Body of pancreas (tissue), 4 donors: ENCODE results near the gene TH. TPM values are rescaled to one million over a fixed set of nuclear protein-coding genes. Genes with fewer than 3 reads are reported as not detected.

Source experiments
- ATAC-seq: fragments of 150-250 bp; one replicate; pipeline ENCODE4 v1.9.1; 2016
- DNase-seq, 4 donors: peaks; one replicate each; pipeline ENCODE4 v3.0.0-alpha.2; 2019
- H3K27ac ChIP-seq, 4 donors: fragments of 200-600 bp; sonication (generic); 1 replicate in 3 of 4; 2 replicates in 1 of 4; pipeline versions ENCODE4 v1.5.1 to v1.6.1; 2016 to 2019; ENCODE audit warnings: mild to moderate bottlenecking in 1 of 4, mixed read lengths in 1 of 4, moderate library complexity in 1 of 4
- H3K27me3 ChIP-seq, 2 donors: fragments of 200-600 bp; sonication (generic); one replicate each; pipeline ENCODE4 v1.6.0; 2016; ENCODE audit warnings: mild to moderate bottlenecking in 1 of 2
- H3K36me3 ChIP-seq, 2 donors: fragments of 200-600 bp; sonication (generic); replicated peaks in 1 of 2; 2 replicates each; pipeline ENCODE4 v1.5.1; 2016; ENCODE audit warnings: low read depth in 2 of 2; ENCODE audit not compliant: insufficient read depth in 1 of 2
- H3K4me1 ChIP-seq: fragments of 200-600 bp; sonication (generic); one replicate; pipeline ENCODE4 v1.6.0; 2016
- H3K4me3 ChIP-seq, 2 donors: fragments of 200-600 bp; sonication (generic); 1 replicate in 1 of 2; 2 replicates in 1 of 2; pipeline ENCODE4 v1.5.1; 2016 to 2019
- H3K9me3 ChIP-seq, 3 donors: fragments of 200-600 bp; sonication (generic); 1 replicate in 2 of 3; 2 replicates in 1 of 3; pipeline ENCODE4 v1.5.1; 2016
- POLR2A ChIP-seq, 3 donors: fragments of 450-650 bp; IDR thresholded peaks; one replicate each; pipeline ENCODE4 v1.6.1; 2016; ENCODE audit warnings: antibody characterized with exemption in 3 of 3, mild to moderate bottlenecking in 2 of 3
- WGBS, 2 donors: methylation state at CpG; one replicate each; pipeline ENCODE4 v1.1.5; 2017; 5-methylcytosine and 5-hydroxymethylcytosine counted together
- intact Hi-C: fragments of 100-400 bp; cut with DNase I; formaldehyde crosslinking; loops from one replicate; pipeline ENCODE4 v1.15.1; 2023
- total RNA-seq, 2 donors: library from RNA; depleted of rRNA; stranded (reverse); fragments of >200 nt; gene quantifications; one replicate each; pipeline ENCODE4 v1.1.0, GENCODE V29; 2016
- TF ChIP-seq, protein P1 (sequence below), 7 experiments: fragments of 450-650 bp in 4 of 7; fragments of 200-600 bp in 3 of 7; sonication (generic) in 3 of 7; IDR thresholded peaks; one replicate each; pipeline ENCODE4 v1.5.1; 2016 to 2019; ENCODE audit warnings: antibody characterized with exemption in 7 of 7

The TH gene
- total RNA-seq, 2 donors from 2014 or later, result 0.66 TPM; not detected in 1

DNA sequence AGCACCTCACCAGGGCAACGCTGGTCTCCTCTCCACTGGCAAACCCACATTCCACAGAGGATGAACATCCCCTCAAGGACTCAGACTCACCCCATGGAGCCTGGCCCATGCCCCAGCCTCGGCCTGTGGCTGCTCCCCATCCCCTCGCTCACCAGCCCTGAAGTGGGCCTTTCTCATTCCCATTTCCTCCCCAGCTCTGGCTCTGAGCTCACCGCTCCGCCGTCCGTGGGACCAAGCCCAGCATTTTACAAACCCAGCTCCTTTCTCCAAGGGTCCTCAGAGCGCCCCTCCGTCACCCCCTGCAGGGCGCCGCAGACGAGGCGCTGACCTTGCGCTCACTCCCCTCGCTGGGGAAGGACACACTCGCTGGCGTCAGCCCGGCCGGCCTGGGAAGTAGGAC lies 25.6 kb downstream of the TH start:
- 31 to 47% methylated on average over 16 to 19 of the region's 19 CpGs for WGBS, 2 donors
- no peak overlapping the region for H3K27ac ChIP-seq
- no peak overlapping the region for H3K4me3 ChIP-seq
- TF ChIP-seq, protein P1, sequence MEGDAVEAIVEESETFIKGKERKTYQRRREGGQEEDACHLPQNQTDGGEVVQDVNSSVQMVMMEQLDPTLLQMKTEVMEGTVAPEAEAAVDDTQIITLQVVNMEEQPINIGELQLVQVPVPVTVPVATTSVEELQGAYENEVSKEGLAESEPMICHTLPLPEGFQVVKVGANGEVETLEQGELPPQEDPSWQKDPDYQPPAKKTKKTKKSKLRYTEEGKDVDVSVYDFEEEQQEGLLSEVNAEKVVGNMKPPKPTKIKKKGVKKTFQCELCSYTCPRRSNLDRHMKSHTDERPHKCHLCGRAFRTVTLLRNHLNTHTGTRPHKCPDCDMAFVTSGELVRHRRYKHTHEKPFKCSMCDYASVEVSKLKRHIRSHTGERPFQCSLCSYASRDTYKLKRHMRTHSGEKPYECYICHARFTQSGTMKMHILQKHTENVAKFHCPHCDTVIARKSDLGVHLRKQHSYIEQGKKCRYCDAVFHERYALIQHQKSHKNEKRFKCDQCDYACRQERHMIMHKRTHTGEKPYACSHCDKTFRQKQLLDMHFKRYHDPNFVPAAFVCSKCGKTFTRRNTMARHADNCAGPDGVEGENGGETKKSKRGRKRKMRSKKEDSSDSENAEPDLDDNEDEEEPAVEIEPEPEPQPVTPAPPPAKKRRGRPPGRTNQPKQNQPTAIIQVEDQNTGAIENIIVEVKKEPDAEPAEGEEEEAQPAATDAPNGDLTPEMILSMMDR (IDR thresholded peaks at IDR 0.05), result no peak
- no peak for TF ChIP-seq POLR2A (IDR thresholded peaks at IDR 0.05)
- H3K36me3 ChIP-seq, result no peaks in the 10 kb centered on the region
- intact Hi-C loops, result no loop called here
- peaks cover 0 to 44% of the 10 kb centered on the region in 2 donors for H3K27me3 ChIP-seq
- no peaks in the 10 kb centered on the region for H3K9me3 ChIP-seq
- no peak for ATAC-seq
- no peak for DNase-seq
- peaks cover 11% of the 10 kb centered on the region for H3K4me1 ChIP-seq

DNA sequence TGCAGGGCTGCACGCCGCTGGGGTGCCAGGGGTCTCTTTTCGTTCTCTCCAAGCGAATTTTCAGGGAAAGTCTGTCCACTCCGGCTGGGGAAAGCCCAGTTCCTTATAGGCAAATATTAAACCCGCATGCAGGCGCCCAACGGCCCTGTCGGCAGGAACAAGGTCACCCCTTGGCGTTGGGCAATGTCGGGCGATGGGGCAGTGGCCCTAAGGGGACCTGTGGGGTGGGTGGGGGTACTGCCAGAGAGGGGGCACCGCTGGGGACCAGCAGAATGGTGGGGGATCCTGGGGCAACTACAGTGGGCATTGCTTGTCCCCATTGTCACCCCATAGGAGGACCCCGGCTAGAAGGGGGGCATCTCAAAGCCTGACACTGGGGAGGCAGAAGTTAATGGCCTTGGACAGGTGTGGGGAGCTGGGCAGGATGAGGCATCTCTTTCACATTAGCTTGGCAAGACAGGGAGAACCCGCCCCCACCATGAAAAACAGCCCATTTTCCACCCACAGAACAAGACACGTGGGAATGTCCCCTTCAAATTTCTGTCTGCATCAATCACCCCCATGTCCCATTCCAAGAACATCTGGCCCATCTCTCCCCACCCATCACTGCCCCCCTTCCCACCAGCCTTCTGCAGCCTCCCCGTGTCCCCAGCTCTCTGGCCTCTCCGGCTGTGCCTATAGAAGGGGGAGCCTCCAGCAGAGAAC lies 26.9 kb downstream of the TH start:
- intact Hi-C loops, result no loop called here
- DNase-seq, result no peak
- TF ChIP-seq POLR2A (IDR thresholded peaks at IDR 0.05), result no peak
- TF ChIP-seq, protein P1 (IDR thresholded peaks at IDR 0.05), result no peak
- Histone ChIP-seq H3K36me3 (no peaks in the 10 kb centered on the region), H3K4me3 (no peak overlapping the region), H3K4me1 (peaks cover 21% of the 10 kb centered on the region), H3K9me3 (no peaks in the 10 kb centered on the region), H3K27ac (no peak overlapping the region), H3K27me3 (peaks cover 0 to 48% of the 10 kb centered on the region in 2 donors)
- no peak for ATAC-seq
- 10 to 15% methylated on average over 10 to 18 of the region's 18 CpGs for WGBS, 2 donors

- ATAC-seq, result no peak
- H3K27me3 ChIP-seq, result peaks cover 0 to 50% of the 10 kb centered on the region in 2 donors
- WGBS, 2 donors, result 1 to 7% methylated on average over 56 to 72 of the region's 72 CpGs
- no peaks in the 10 kb centered on the region for H3K9me3 ChIP-seq
- intact Hi-C loops, result no loop called here
- H3K36me3 ChIP-seq, result no peaks in the 10 kb centered on the region
- no peak for DNase-seq
- TF ChIP-seq, protein P1 (IDR thresholded peaks at IDR 0.05), result peak in 1 of 7 experiments; percentile 31
- no peak for TF ChIP-seq POLR2A (IDR thresholded peaks at IDR 0.05)
- no peak overlapping the region for H3K27ac ChIP-seq
- no peak overlapping the region for H3K4me3 ChIP-seq
- peaks cover 23% of the 10 kb centered on the region for H3K4me1 ChIP-seq
Observed at GRCh38 chr11:2143799-2144543, 27.6 kb downstream of the TH start.

DNA sequence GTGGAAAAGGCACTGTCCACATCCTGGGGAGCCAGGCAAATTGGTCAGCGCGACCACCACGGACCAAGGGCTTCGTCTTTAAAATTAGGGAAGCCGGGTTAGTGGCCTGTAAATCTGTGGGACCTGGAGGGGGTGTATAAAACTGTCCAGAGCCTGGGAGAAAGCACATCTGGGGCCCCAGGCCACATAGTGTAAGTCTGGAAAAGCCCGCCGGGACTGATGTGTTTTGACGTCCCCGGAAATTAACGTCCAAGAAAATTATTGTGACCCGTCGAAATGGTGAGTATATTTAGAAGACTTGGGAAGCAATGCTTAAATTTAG lies 28.2 kb downstream of the TH start:
- ATAC-seq (no peak), DNase-seq (no peak)
- no peak overlapping the region for H3K27ac ChIP-seq
- H3K4me1 ChIP-seq, result peaks cover 23% of the 10 kb centered on the region
- 2 to 10% methylated on average over 12 of the region's 12 CpGs for WGBS, 2 donors
- no peaks in the 10 kb centered on the region for H3K9me3 ChIP-seq
- TF ChIP-seq, protein P1 (IDR thresholded peaks at IDR 0.05), result no peak
- no peak for TF ChIP-seq POLR2A (IDR thresholded peaks at IDR 0.05)
- no peaks in the 10 kb centered on the region for H3K36me3 ChIP-seq
- H3K27me3 ChIP-seq, result peaks cover 0 to 50% of the 10 kb centered on the region in 2 donors
- H3K4me3 ChIP-seq, result no peak overlapping the region
- intact Hi-C loops, result no loop called here
